Ammon's horn (tissue), 1 donor: Measurements from ENCODE around the gene OFD1.
A peak's percentile ranks its signal among the peaks of the same experiment; 100 is the strongest.

Experiments
- DNase-seq: peaks from one replicate; pipeline ENCODE4 v3.0.0-alpha.2; 2016; ENCODE audit warnings: low spot score

The OFD1 gene

GRCh38 chrX:13797512-13797911 is 63.0 kb downstream of the OFD1 start:
- DNase-seq, result peak; percentile 31

- no peak for DNase-seq
These were observed 63.6 kb downstream of the OFD1 start for GRCh38 chrX:13798184-13798583.

GRCh38 chrX:13803116-13803515 is 68.6 kb downstream of the OFD1 start:
- DNase-seq, result no peak

- DNase-seq, result no peak
These were observed 70.7 kb downstream of the OFD1 start for GRCh38 chrX:13805241-13805640.

GRCh38 chrX:13808293-13808692 is 73.7 kb downstream of the OFD1 start:
- DNase-seq, result no peak

- no peak for DNase-seq
These were observed 74.3 kb downstream of the OFD1 start for GRCh38 chrX:13808865-13809264.

- no peak for DNase-seq
These were observed 81.1 kb downstream of the OFD1 start for GRCh38 chrX:13815664-13816063.

GRCh38 chrX:13816176-13816575 is 81.6 kb downstream of the OFD1 start:
- no peak for DNase-seq

GRCh38 chrX:13816643-13817627 is 82.4 kb downstream of the OFD1 start, which contains the start of gene GPM6B:
Gene GPM6B, minus strand, starts transcription at chrX:13817093. Its CDS starts 189 bp downstream, at chrX:13816904.
- DNase-seq, result peak; percentile 66
